ENCODE results near the gene SPART.
A peak's percentile ranks its signal among the peaks of the same experiment; 100 is the strongest.

SPART gene

GRCh38 chr13:36347531-36348210 is 1.5 kb upstream of the SPART start:
- no peak overlapping the region for H3K27ac ChIP-seq
- no peak overlapping the region for H3K4me3 ChIP-seq (ENCODE audit: low read depth, low read length)
- H3K27me3 ChIP-seq (ENCODE audit: insufficient read depth, low read depth, severe bottlenecking), result no peaks in the 10 kb centered on the region
- no peak for TF ChIP-seq CTCF (IDR thresholded peaks at IDR 0.05; ENCODE audit: low read depth, low read length)
- peaks cover 6% of the 10 kb centered on the region for H3K9me3 ChIP-seq (ENCODE audit: severe bottlenecking)
- DNase-seq, result no peak
- no peaks in the 10 kb centered on the region for H3K36me3 ChIP-seq

- peaks cover 6% of the 10 kb centered on the region for H3K9me3 ChIP-seq (ENCODE audit: severe bottlenecking)
- TF ChIP-seq CTCF (IDR thresholded peaks at IDR 0.05; ENCODE audit: low read depth, low read length), result no peak
- peak overlapping the region; percentile 93; the same call in 1 of the 2 replicates for H3K4me3 ChIP-seq (ENCODE audit: low read depth, low read length)
- H3K27me3 ChIP-seq (ENCODE audit: insufficient read depth, low read depth, severe bottlenecking), result no peaks in the 10 kb centered on the region
- no peak overlapping the region for H3K27ac ChIP-seq
- no peaks in the 10 kb centered on the region for H3K36me3 ChIP-seq
- DNase-seq, result no peak
Observed at GRCh38 chr13:36345438-36346221, 564 bp downstream of the SPART start.

GRCh38 chr13:36344886-36345437 is 1.2 kb downstream of the SPART start:
- no peaks in the 10 kb centered on the region for H3K27me3 ChIP-seq (ENCODE audit: insufficient read depth, low read depth, severe bottlenecking)
- no peak overlapping the region for H3K4me3 ChIP-seq (ENCODE audit: low read depth, low read length)
- DNase-seq, result no peak
- H3K36me3 ChIP-seq, result no peaks in the 10 kb centered on the region
- no peak for TF ChIP-seq CTCF (IDR thresholded peaks at IDR 0.05; ENCODE audit: low read depth, low read length)
- H3K9me3 ChIP-seq (ENCODE audit: severe bottlenecking), result peaks cover 6% of the 10 kb centered on the region
- no peak overlapping the region for H3K27ac ChIP-seq

- no peak for TF ChIP-seq CTCF (IDR thresholded peaks at IDR 0.05; ENCODE audit: low read depth, low read length)
- Histone ChIP-seq H3K9me3 (ENCODE audit: severe bottlenecking) (peaks cover 6% of the 10 kb centered on the region), H3K27ac (no peak overlapping the region), H3K4me3 (ENCODE audit: low read depth, low read length) (no peak overlapping the region), H3K36me3 (no peaks in the 10 kb centered on the region), H3K27me3 (ENCODE audit: insufficient read depth, low read depth, severe bottlenecking) (no peaks in the 10 kb centered on the region)
- DNase-seq, result no peak
Observed at GRCh38 chr13:36344173-36344572, 2.0 kb downstream of the SPART start.

GRCh38 chr13:36343766-36344165 is 2.4 kb downstream of the SPART start:
- Histone ChIP-seq H3K9me3 (ENCODE audit: severe bottlenecking) (peaks cover 6% of the 10 kb centered on the region), H3K36me3 (no peaks in the 10 kb centered on the region), H3K27me3 (ENCODE audit: insufficient read depth, low read depth, severe bottlenecking) (no peaks in the 10 kb centered on the region), H3K27ac (no peak overlapping the region), H3K4me3 (ENCODE audit: low read depth, low read length) (no peak overlapping the region)
- TF ChIP-seq CTCF (IDR thresholded peaks at IDR 0.05; ENCODE audit: low read depth, low read length), result no peak
- peak; percentile 16 for DNase-seq
